Natural killer cell (primary cell): ENCODE measurements around the gene DYNLRB1. TPM values are rescaled to one million over a fixed set of nuclear protein-coding genes. Genes with fewer than 3 reads are reported as not detected.
"Not testable (repeated sequence)": the region's sequence is repeated elsewhere in the genome, so short reads cannot be mapped to it uniquely, and the experiment has no call there.

Source experiments
- ATAC-seq, 3 donors: fragments of 150-1000 bp in 2 of 3; fragments of 200-7000 bp in 1 of 3; cut with Tn5 transposase; 1 replicate in 1 of 3; 2 replicates in 2 of 3; pipeline ENCODE4 v1.10.0; 2021; ENCODE audit warnings: mild to moderate bottlenecking in 2 of 3, moderate library complexity in 2 of 3
- DNase-seq, 2 donors: peaks; one replicate each; pipeline versions ENCODE4 v3.0.0 to v3.0.0-alpha.2; 2013 to 2021; ENCODE audit warnings: mixed read lengths in 1 of 2
- H3K27ac ChIP-seq: one replicate; pipeline ENCODE4 v1.5.1; 2013; ENCODE audit warnings: mild to moderate bottlenecking, low read length
- H3K27me3 ChIP-seq: one replicate; pipeline ENCODE4 v1.6.1; 2013; ENCODE audit warnings: low read length; ENCODE audit not compliant: control insufficient read depth, insufficient read depth
- H3K36me3 ChIP-seq: one replicate; pipeline ENCODE4 v1.6.1; 2013; ENCODE audit warnings: low read length; ENCODE audit not compliant: control insufficient read depth, insufficient read depth
- H3K4me1 ChIP-seq: one replicate; pipeline ENCODE4 v1.6.1; 2013; ENCODE audit warnings: low read length; ENCODE audit not compliant: control insufficient read depth, insufficient read depth
- H3K4me3 ChIP-seq: one replicate; pipeline ENCODE4 v1.5.1; 2013; ENCODE audit warnings: low read length
- H3K9me3 ChIP-seq: one replicate; pipeline ENCODE4 v1.6.1; 2013; ENCODE audit warnings: low read length; ENCODE audit not compliant: control insufficient read depth, insufficient read depth
- H3K27ac Mint-ChIP-seq, 2 donors: one replicate each; pipeline ENCODE4 v1.8.0; 2022; ENCODE audit warnings: mild to moderate bottlenecking in 2 of 2, mixed read lengths in 2 of 2, moderate library complexity in 1 of 2
- H3K27me3 Mint-ChIP-seq, 2 donors: one replicate each; pipeline ENCODE4 v1.8.0; 2022; ENCODE audit warnings: low read depth in 2 of 2, mixed read lengths in 2 of 2
- H3K36me3 Mint-ChIP-seq: one replicate; pipeline ENCODE4 v1.8.0; 2022; ENCODE audit warnings: mixed read lengths
- H3K4me1 Mint-ChIP-seq, 2 donors: one replicate each; pipeline ENCODE4 v1.8.0; 2022; ENCODE audit warnings: mixed read lengths in 2 of 2
- H3K4me3 Mint-ChIP-seq: one replicate; pipeline ENCODE4 v1.8.0; 2022; ENCODE audit warnings: mild to moderate bottlenecking, moderate library complexity, mixed read lengths
- H3K9me3 Mint-ChIP-seq, 2 donors: one replicate each; pipeline ENCODE4 v1.8.0; 2022; ENCODE audit warnings: mixed read lengths in 2 of 2
- CTCF ChIP-seq: fragments of 200-600 bp; IDR thresholded peaks from one replicate; pipeline ENCODE4 v1.8.0; 2022; ENCODE audit warnings: antibody characterized with exemption
- WGBS: methylation state at CpG from one replicate; pipeline ENCODE4 v1.1.7; 2013; ENCODE audit warnings: missing lambda C conversion rate; ENCODE audit not compliant: insufficient coverage; 5-methylcytosine and 5-hydroxymethylcytosine counted together
- intact Hi-C: fragments of 100-400 bp; cut with micrococcal nuclease; formaldehyde crosslinking; loops from one replicate; pipeline ENCODE4 v1.14.2; 2022
- total RNA-seq, 4 donors: library from RNA; stranded (reverse); fragments of 120-200 nt in 1 of 4; gene quantifications; one replicate each; pipeline versions ENCODE4 v1.2.3 to v1.2.4, GENCODE V29; 2013 to 2022

DYNLRB1 gene
- total RNA-seq, 3 donors from 2014 or later (not counting 1 experiment from before 2014, with no cell fraction given): 58.7 to 65.5 (median 61.4) TPM

- Mint-ChIP-seq H3K27me3 (no peaks in the 10 kb centered on the region), H3K4me1 (peaks cover 18 to 29% of the 10 kb centered on the region in 2 donors), H3K4me3 (no peak overlapping the region), H3K27ac (peak overlapping the region in 1 of 2 donors; percentile 26), H3K36me3 (no peaks in the 10 kb centered on the region), H3K9me3 (no peaks in the 10 kb centered on the region)
- intact Hi-C loops: no loop called here
- H3K4me1 ChIP-seq: peaks cover 3% of the 10 kb centered on the region
- H3K27ac ChIP-seq: no peak overlapping the region
- peak in 1 of 2 donors; percentile 51 for DNase-seq
- ATAC-seq: peak; percentile 41 to 50 (median 49)
- H3K4me3 ChIP-seq: no peak overlapping the region
- no peaks in the 10 kb centered on the region for H3K9me3 ChIP-seq
- TF ChIP-seq CTCF: no peak
- WGBS: 63% methylated on average over 4 of the region's 5 CpGs
- H3K27me3 ChIP-seq: no peaks in the 10 kb centered on the region
- H3K36me3 ChIP-seq: peaks cover 54% of the 10 kb centered on the region
Observed at GRCh38 chr20:34473262-34473883, 42.8 kb upstream of the DYNLRB1 start.

GRCh38 chr20:34475979-34476736, 40.1 kb upstream of the DYNLRB1 start:
- H3K36me3 Mint-ChIP-seq: no peaks in the 10 kb centered on the region
- peak; percentile 43 to 49 for DNase-seq
- 24% methylated on average over 37 of the region's 38 CpGs for WGBS
- Histone ChIP-seq H3K27me3 (no peaks in the 10 kb centered on the region), H3K27ac (no peak overlapping the region), H3K36me3 (peaks cover 65% of the 10 kb centered on the region), H3K4me1 (no peaks in the 10 kb centered on the region), H3K9me3 (no peaks in the 10 kb centered on the region), H3K4me3 (no peak overlapping the region)
- H3K9me3 Mint-ChIP-seq: no peaks in the 10 kb centered on the region
- peaks cover 8 to 23% of the 10 kb centered on the region in 2 donors for H3K4me1 Mint-ChIP-seq
- TF ChIP-seq CTCF: peak; percentile 74
- peak; percentile 74 to 91 (median 86) for ATAC-seq
- intact Hi-C loops: loop anchor here (1.0 kb wide), 1 partner anchor 164 kb away; no protein-coding TSS in a partner anchor
- no peak overlapping the region for H3K4me3 Mint-ChIP-seq
- H3K27me3 Mint-ChIP-seq: no peaks in the 10 kb centered on the region
- peak overlapping the region; percentile 74 to 84 for H3K27ac Mint-ChIP-seq

GRCh38 chr20:34479627-34480026, 36.6 kb upstream of the DYNLRB1 start:
- no peak for TF ChIP-seq CTCF
- Mint-ChIP-seq H3K27me3 (no peaks in the 10 kb centered on the region), H3K9me3 (no peaks in the 10 kb centered on the region), H3K4me1 (peaks cover 17 to 18% of the 10 kb centered on the region in 2 donors), H3K27ac (peak overlapping the region; percentile 26 to 47), H3K4me3 (no peak overlapping the region), H3K36me3 (peaks cover 21% of the 10 kb centered on the region)
- Histone ChIP-seq H3K4me3 (no peak overlapping the region), H3K9me3 (no peaks in the 10 kb centered on the region), H3K4me1 (no peaks in the 10 kb centered on the region), H3K27ac (no peak overlapping the region), H3K27me3 (no peaks in the 10 kb centered on the region), H3K36me3 (peaks cover 70% of the 10 kb centered on the region)
- 79% methylated on average over 3 of the region's 4 CpGs for WGBS
- peak in 1 of 3 donors; percentile 24 for ATAC-seq
- no peak for DNase-seq
- intact Hi-C loops: no loop called here

GRCh38 chr20:34482154-34482553, 34.1 kb upstream of the DYNLRB1 start:
- H3K9me3 ChIP-seq, H3K4me3 Mint-ChIP-seq, H3K4me3 ChIP-seq, ATAC-seq, DNase-seq, H3K27ac ChIP-seq, intact Hi-C loops, H3K9me3 Mint-ChIP-seq, H3K27me3 ChIP-seq, H3K4me1 ChIP-seq, H3K27me3 Mint-ChIP-seq: not testable (repeated sequence)
- H3K27ac Mint-ChIP-seq: peak overlapping the region; percentile 13 to 59
- peaks cover 75% of the 10 kb centered on the region for H3K36me3 ChIP-seq
- H3K4me1 Mint-ChIP-seq: peaks cover 6 to 23% of the 10 kb centered on the region in 2 donors
- H3K36me3 Mint-ChIP-seq: peaks cover 23% of the 10 kb centered on the region
- WGBS: 27% methylated on average over 1 of the region's 1 CpG

GRCh38 chr20:34483585-34484220, 32.5 kb upstream of the DYNLRB1 start:
- H3K27ac ChIP-seq, H3K27me3 Mint-ChIP-seq, H3K4me1 ChIP-seq, DNase-seq, ATAC-seq, H3K27me3 ChIP-seq, H3K4me3 Mint-ChIP-seq, H3K9me3 ChIP-seq, intact Hi-C loops, H3K4me3 ChIP-seq, H3K9me3 Mint-ChIP-seq: not testable (repeated sequence)
- peaks cover 77% of the 10 kb centered on the region for H3K36me3 ChIP-seq
- H3K36me3 Mint-ChIP-seq: peaks cover 29% of the 10 kb centered on the region
- peak overlapping the region; percentile 77 to 79 for H3K27ac Mint-ChIP-seq
- WGBS: 95% methylated on average over 2 of the region's 3 CpGs
- peaks cover 6 to 27% of the 10 kb centered on the region in 2 donors for H3K4me1 Mint-ChIP-seq
